Adrenal gland (tissue), 12 donors: ENCODE results near the gene RDX. TPM values are rescaled to one million over a fixed set of nuclear protein-coding genes. Genes with fewer than 3 reads are reported as not detected.

Source experiments
- DNase-seq, 7 donors: peaks; one replicate each; pipeline ENCODE4 v3.0.0-alpha.2; 2019 to 2020
- H3K27ac ChIP-seq, 5 donors: fragments of 200-600 bp; sonication (generic) in 4 of 5; 1 replicate in 3 of 5; 2 replicates in 2 of 5; pipeline versions ENCODE4 v1.5.1 to v1.8.0; 2016 to 2020; ENCODE audit warnings: mild to moderate bottlenecking in 1 of 5
- H3K27me3 ChIP-seq: fragments of 200-600 bp; 2 replicates; pipeline ENCODE4 v1.8.0; 2021
- H3K36me3 ChIP-seq, 2 donors: fragments of 200-600 bp; replicated peaks in 1 of 2; 1 replicate in 1 of 2; 2 replicates in 1 of 2; pipeline versions ENCODE4 v1.5.1 to v1.8.0; 2018 to 2022
- H3K4me1 ChIP-seq, 2 donors: fragments of 200-600 bp; replicated peaks in 1 of 2; 1 replicate in 1 of 2; 2 replicates in 1 of 2; pipeline versions ENCODE4 v1.5.1 to v1.8.0; 2018 to 2021
- H3K4me3 ChIP-seq, 4 donors: fragments of 200-600 bp; sonication (generic) in 3 of 4; one replicate each; pipeline ENCODE4 v1.5.1; 2016 to 2018
- H3K9me3 ChIP-seq, 3 donors: fragments of 200-600 bp; sonication (generic) in 1 of 3; replicated peaks in 1 of 3; 1 replicate in 2 of 3; 2 replicates in 1 of 3; pipeline versions ENCODE4 v1.5.1 to v1.8.0; 2016 to 2021
- CTCF ChIP-seq, 6 experiments: fragments of 450-650 bp in 4 of 6; fragments of 200-600 bp in 2 of 6; sonication (generic) in 1 of 6; IDR thresholded peaks; 1 replicate in 5 of 6; 2 replicates in 1 of 6; pipeline versions ENCODE4 v1.5.1 to v1.8.0; 2016 to 2021; ENCODE audit warnings: antibody characterized with exemption in 6 of 6, mild to moderate bottlenecking in 2 of 6, moderate library complexity in 1 of 6
- POLR2A ChIP-seq, 2 donors: fragments of 450-650 bp; IDR thresholded peaks; one replicate each; pipeline ENCODE4 v1.6.1; 2017; ENCODE audit warnings: antibody characterized with exemption in 2 of 2, mild to moderate bottlenecking in 2 of 2, moderate library complexity in 1 of 2
- WGBS, 4 donors: extraction: QIAGEN DNeasy Blood & Tissue Kit in 2 of 4; methylation state at CpG; one replicate each; pipeline versions ENCODE4 v1.1.5 to v1.1.7; 2013 to 2017; 5-methylcytosine and 5-hydroxymethylcytosine counted together
- intact Hi-C, 2 donors: fragments of 100-400 bp; cut with DNase I; formaldehyde crosslinking; loops; one replicate each; pipeline versions ENCODE4 v1.14.1 to v1.15.0; 2022 to 2023
- polyA plus RNA-seq, 3 donors: library from polyadenylated mRNA; stranded (reverse); fragments of 200-250 nt in 2 of 3; fragments of 350-450 nt in 1 of 3; fragmentation: Illumina TruSeq in 1 of 3; extraction: RNeasy Lipid Tissue Mini Kit (QIAGEN cat#74804) in 1 of 3; gene quantifications; one replicate each; pipeline ENCODE4 v1.2.3, GENCODE V29; 2013 to 2014
- total RNA-seq, 9 donors: library from RNA; depleted of rRNA in 4 of 9; stranded (reverse); fragments of >200 nt in 4 of 9; fragments of 120-200 nt in 1 of 9; fragmentation: NEBNext Ultra II Directional in 1 of 9; extraction: Animal tissue kit (Norgen Biotek cat#: 25700) in 1 of 9; gene quantifications; one replicate each; pipeline versions ENCODE4 v1.1.0 to v1.2.4, GENCODE V29; 2013 to 2023
- donor health status: healthy with polysubstance abuse.
- donor health status: Bipolar disorder and iron deficiency.
- donor health status: DM: yes; HTN: yes; CAD: no.
- donor health status: DM: no; HTN: no; CAD: no.
- donor health status: DM: no; HTN: no; CAD: no.
- donor health status: DM: yes; HTN: yes; CAD: no.

Gene RDX
- total and polyA plus RNA-seq, 12 donors: 82.4 to 1,153 (median 588) TPM

DNA sequence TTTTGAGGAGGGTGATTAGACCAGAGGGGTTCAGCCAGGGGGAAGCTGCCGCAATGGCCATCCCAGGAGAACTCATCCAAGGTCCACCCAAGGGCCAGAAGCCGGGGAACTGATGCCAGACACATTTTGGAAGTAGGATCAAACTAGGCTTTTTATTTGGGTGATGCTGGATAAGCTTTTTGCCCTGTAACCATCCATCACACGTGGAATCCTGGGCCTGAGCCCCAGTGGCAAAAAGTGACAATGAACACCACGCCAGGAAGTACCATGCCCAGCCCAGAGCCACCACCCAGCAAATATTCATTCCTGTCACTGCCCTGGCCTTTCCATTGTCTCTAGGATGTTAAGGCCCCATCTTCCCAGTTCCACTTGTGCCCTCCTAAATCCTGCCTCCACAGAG lies 117.3 kb downstream of the RDX start:
- intact Hi-C loops: no loop called here
- WGBS, 4 donors: 70 to 100% (median 97%) methylated on average over 2 to 4 of the region's 4 CpGs
- Histone ChIP-seq H3K36me3 (no peaks in the 10 kb centered on the region), H3K4me3 (no peak overlapping the region), H3K4me1 (peaks cover 15 to 17% of the 10 kb centered on the region in 2 donors), H3K27ac (no peak overlapping the region), H3K9me3 (no peaks in the 10 kb centered on the region), H3K27me3 (no peaks in the 10 kb centered on the region)
- TF ChIP-seq POLR2A (IDR thresholded peaks at IDR 0.05): no peak
- TF ChIP-seq CTCF (IDR thresholded peaks at IDR 0.05): no peak
- DNase-seq: no peak

- Histone ChIP-seq H3K36me3 (no peaks in the 10 kb centered on the region), H3K27ac (no peak overlapping the region), H3K4me3 (no peak overlapping the region), H3K4me1 (peaks cover 15 to 19% of the 10 kb centered on the region in 2 donors), H3K9me3 (no peaks in the 10 kb centered on the region), H3K27me3 (no peaks in the 10 kb centered on the region)
- no peak for TF ChIP-seq CTCF (IDR thresholded peaks at IDR 0.05)
- TF ChIP-seq POLR2A (IDR thresholded peaks at IDR 0.05): no peak
- intact Hi-C loops: no loop called here
- 82 to 84% (median 83%) methylated on average over 5 to 7 of the region's 7 CpGs for whole genome bisulfite sequencing, 4 donors
- DNase-seq: peak in 1 of 7 donors; percentile 51
These were observed 119.3 kb downstream of the RDX start for GRCh38 chr11:110177086-110177456.

GRCh38 chr11:110176366-110177085 lies 119.9 kb downstream of the RDX start:
- Histone ChIP-seq H3K27ac (peak overlapping the region in 1 of 5 donors; percentile 53), H3K27me3 (no peaks in the 10 kb centered on the region), H3K4me1 (peaks cover 15 to 19% of the 10 kb centered on the region in 2 donors), H3K9me3 (no peaks in the 10 kb centered on the region), H3K36me3 (no peaks in the 10 kb centered on the region), H3K4me3 (no peak overlapping the region)
- TF ChIP-seq CTCF (IDR thresholded peaks at IDR 0.05) (no peak), POLR2A (IDR thresholded peaks at IDR 0.05) (no peak)
- WGBS, 4 donors: 86 to 87% (median 86%) methylated on average over 12 of the region's 12 CpGs
- intact Hi-C loops: no loop called here
- DNase-seq: peak in 4 of 7 donors; percentile 47 to 58 (median 55)

GRCh38 chr11:110174645-110175310 lies 121.6 kb downstream of the RDX start:
- Histone ChIP-seq H3K27me3 (no peaks in the 10 kb centered on the region), H3K4me3 (no peak overlapping the region), H3K27ac (peak overlapping the region in 3 of 5 donors; percentile 2 to 53 (median 27)), H3K4me1 (peaks cover 15 to 19% of the 10 kb centered on the region in 2 donors), H3K9me3 (no peaks in the 10 kb centered on the region), H3K36me3 (no peaks in the 10 kb centered on the region)
- TF ChIP-seq CTCF (IDR thresholded peaks at IDR 0.05): no peak
- TF ChIP-seq POLR2A (IDR thresholded peaks at IDR 0.05): no peak
- peak in 1 of 7 donors; percentile 49 for DNase-seq
- 72 to 85% (median 79%) methylated on average over 6 of the region's 6 CpGs for WGBS, 4 donors
- intact Hi-C loops: no loop called here
